ENCODE data around the gene MUC13.

DNA sequence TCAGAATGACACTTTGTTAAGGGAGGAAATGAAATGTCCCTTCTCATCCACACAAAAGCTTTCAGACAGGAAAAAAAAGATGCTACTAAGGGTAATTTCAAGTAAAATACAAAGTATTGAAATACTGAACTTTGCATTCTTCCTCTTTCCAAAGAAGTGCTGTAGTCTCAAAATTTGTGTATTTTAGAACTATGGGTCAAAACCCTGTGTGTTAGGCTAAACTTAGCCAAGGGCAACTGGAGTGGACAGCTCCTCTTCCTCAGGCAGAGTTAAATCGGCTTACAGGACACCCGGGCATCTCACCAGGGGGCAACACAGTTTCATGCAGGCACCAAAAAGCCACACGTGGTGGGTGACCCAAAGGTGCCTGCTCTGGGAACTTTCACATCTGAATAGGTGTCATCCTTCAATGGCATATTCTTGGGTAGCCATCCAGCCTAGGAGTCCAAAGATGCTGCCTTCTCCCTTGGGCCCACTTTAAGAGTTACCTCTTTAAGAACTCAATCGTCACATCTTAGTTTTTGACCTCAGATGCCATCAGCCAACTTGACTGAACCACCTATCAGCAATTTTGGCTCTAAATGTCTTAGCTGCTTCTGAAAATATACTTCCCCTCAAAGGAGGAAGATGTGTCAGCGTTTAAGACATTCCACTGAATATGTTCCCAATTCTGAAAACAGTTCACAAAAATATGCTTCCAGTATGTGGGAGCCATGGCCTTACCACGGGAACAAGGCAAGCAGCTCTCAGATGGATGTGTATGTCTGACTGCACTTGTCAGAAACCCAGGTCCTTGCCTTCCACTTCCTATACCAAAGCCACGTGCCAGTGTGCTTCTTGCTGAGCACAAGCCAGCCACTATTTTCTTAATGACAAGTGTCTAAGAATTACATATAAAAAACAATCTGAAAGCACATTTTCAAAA lies 32.2 kb upstream of the MUC13 start:
- no peak for TF ChIP-seq ZFP30 (CRISPR knock-in tag; IDR thresholded peaks at IDR 0.05)
- TF ChIP-seq ZNF70 (CRISPR knock-in tag; IDR thresholded peaks at IDR 0.05) = no peak
